OCI-LY1 (cell line): Measurements from ENCODE around the gene EMC8.

Experiments
- H2AFZ ChIP-seq: fragments of 200-600 bp; sonication (generic), shearing (Covaris generic); 2 replicates; pipeline ENCODE4 v1.6.0; 2014; ENCODE audit warnings: antibody characterized with exemption, mild to moderate bottlenecking, low read length
- H3F3A ChIP-seq: fragments of 200-600 bp; sonication (generic), shearing (Covaris generic); 2 replicates; pipeline ENCODE4 v1.6.0; 2014; ENCODE audit warnings: mild to moderate bottlenecking, antibody characterized with exemption, low read length, moderate library complexity; ENCODE audit not compliant: insufficient read depth
- H3K27ac ChIP-seq: fragments of 200-600 bp; sonication (generic); 2 replicates; pipeline ENCODE4 v1.5.1; 2014; ENCODE audit warnings: low read length, mixed run types, mild to moderate bottlenecking, low read depth; ENCODE audit not compliant: poor library complexity, severe bottlenecking
- H3K27me3 ChIP-seq: fragments of 200-600 bp; sonication (generic); 2 replicates; pipeline ENCODE4 v1.6.0; 2014; ENCODE audit warnings: antibody characterized with exemption, mild to moderate bottlenecking, low read length, moderate library complexity; ENCODE audit not compliant: insufficient read depth
- H3K36me3 ChIP-seq: fragments of 200-600 bp; sonication (generic); 2 replicates; pipeline ENCODE4 v1.6.1; 2014; ENCODE audit warnings: mild to moderate bottlenecking, antibody characterized with exemption, low read length, moderate library complexity, mixed read lengths; ENCODE audit not compliant: insufficient read depth
- H3K4me1 ChIP-seq: fragments of 200-600 bp; sonication (generic); 2 replicates; pipeline ENCODE4 v1.5.1; 2014; ENCODE audit warnings: mild to moderate bottlenecking, low read length, moderate library complexity; ENCODE audit not compliant: insufficient read depth, severe bottlenecking
- H3K4me2 ChIP-seq: fragments of 200-600 bp; sonication (generic), shearing (Covaris generic); 2 replicates; pipeline ENCODE4 v1.6.1; 2014; ENCODE audit warnings: low read length
- H3K4me3 ChIP-seq: fragments of 200-600 bp; sonication (generic); 2 replicates; pipeline ENCODE4 v1.5.1; 2014; ENCODE audit warnings: low read length, low read depth, mild to moderate bottlenecking, mixed read lengths; ENCODE audit not compliant: poor library complexity, severe bottlenecking
- H3K79me2 ChIP-seq: fragments of 200-600 bp; shearing (Covaris generic); 2 replicates; pipeline ENCODE4 v1.6.1; 2016; ENCODE audit warnings: mixed run types, low read length, mixed read lengths; ENCODE audit not compliant: insufficient read depth
- H3K9ac ChIP-seq: fragments of 200-600 bp; sonication (generic), shearing (Covaris generic); 2 replicates; pipeline ENCODE4 v1.6.1; 2014; ENCODE audit warnings: mild to moderate bottlenecking, low read length, mixed read lengths
- H3K9me2 ChIP-seq: fragments of 200-600 bp; sonication (generic), shearing (Covaris generic); 2 replicates; pipeline ENCODE4 v1.6.1; 2014; ENCODE audit warnings: low read depth, mild to moderate bottlenecking, low read length, mixed read lengths
- H3K9me3 ChIP-seq: fragments of 200-600 bp; shearing (Covaris generic); 2 replicates; pipeline ENCODE4 v1.6.1; 2014; ENCODE audit warnings: low read length, mixed read lengths
- H4K20me1 ChIP-seq: fragments of 200-600 bp; sonication (generic), shearing (Covaris generic); 2 replicates; pipeline ENCODE4 v1.6.0; 2016; ENCODE audit warnings: mild to moderate bottlenecking, low read length; ENCODE audit not compliant: insufficient read depth
- EZH2 ChIP-seq: fragments of 200-600 bp; sonication (generic), shearing (Covaris generic); IDR thresholded peaks from 2 replicates; pipeline ENCODE4 v1.8.0; 2017; ENCODE audit warnings: borderline replicate concordance, mixed run types, mild to moderate bottlenecking, antibody characterized with exemption, low read length, moderate library complexity, mixed read lengths
- TF ChIP-seq, protein P1 (sequence below): fragments of 200-600 bp; sonication (generic), shearing (Covaris generic); IDR thresholded peaks from 2 replicates; pipeline ENCODE4 v1.5.1; 2017; ENCODE audit warnings: mild to moderate bottlenecking, antibody characterized with exemption, low read length, moderate library complexity, mixed read lengths

Gene EMC8

DNA sequence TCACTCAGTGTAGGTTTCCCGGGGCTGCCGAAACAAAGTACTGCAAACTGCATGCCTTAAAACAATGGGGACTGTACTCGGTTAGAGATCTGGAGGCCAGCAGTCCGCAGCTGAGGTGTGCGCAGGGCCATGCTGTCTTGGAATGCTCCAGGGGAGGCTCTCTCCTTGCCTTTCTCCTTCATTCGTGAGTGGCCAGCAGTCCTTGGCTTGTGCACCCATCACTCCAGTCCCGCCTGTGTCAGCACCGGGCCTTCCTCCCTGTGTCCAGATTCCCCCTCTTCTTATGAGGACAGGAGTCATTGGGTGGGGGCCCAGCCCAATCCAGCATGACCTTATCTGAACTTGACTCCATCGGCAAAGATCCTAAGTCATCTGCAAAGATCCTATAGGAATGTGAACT, 43.5 kb upstream of the EMC8 start:
- Histone ChIP-seq H3K27ac (no peak overlapping the region), H3K36me3 (no peaks in the 10 kb centered on the region), H3K9ac (no peak overlapping the region), H3K4me2 (no peak overlapping the region), H3K9me2 (no peaks in the 10 kb centered on the region), H3F3A (no peaks in the 10 kb centered on the region), H3K4me1 (no peaks in the 10 kb centered on the region), H2AFZ (no peak overlapping the region), H3K9me3 (no peaks in the 10 kb centered on the region), H4K20me1 (no peaks in the 10 kb centered on the region), H3K4me3 (no peak overlapping the region), H3K79me2 (no peaks in the 10 kb centered on the region), H3K27me3 (peaks cover 4% of the 10 kb centered on the region; the same call in 1 of the 2 replicates)
- TF ChIP-seq EZH2: no peak
- TF ChIP-seq, protein P1, sequence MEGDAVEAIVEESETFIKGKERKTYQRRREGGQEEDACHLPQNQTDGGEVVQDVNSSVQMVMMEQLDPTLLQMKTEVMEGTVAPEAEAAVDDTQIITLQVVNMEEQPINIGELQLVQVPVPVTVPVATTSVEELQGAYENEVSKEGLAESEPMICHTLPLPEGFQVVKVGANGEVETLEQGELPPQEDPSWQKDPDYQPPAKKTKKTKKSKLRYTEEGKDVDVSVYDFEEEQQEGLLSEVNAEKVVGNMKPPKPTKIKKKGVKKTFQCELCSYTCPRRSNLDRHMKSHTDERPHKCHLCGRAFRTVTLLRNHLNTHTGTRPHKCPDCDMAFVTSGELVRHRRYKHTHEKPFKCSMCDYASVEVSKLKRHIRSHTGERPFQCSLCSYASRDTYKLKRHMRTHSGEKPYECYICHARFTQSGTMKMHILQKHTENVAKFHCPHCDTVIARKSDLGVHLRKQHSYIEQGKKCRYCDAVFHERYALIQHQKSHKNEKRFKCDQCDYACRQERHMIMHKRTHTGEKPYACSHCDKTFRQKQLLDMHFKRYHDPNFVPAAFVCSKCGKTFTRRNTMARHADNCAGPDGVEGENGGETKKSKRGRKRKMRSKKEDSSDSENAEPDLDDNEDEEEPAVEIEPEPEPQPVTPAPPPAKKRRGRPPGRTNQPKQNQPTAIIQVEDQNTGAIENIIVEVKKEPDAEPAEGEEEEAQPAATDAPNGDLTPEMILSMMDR: no peak

DNA sequence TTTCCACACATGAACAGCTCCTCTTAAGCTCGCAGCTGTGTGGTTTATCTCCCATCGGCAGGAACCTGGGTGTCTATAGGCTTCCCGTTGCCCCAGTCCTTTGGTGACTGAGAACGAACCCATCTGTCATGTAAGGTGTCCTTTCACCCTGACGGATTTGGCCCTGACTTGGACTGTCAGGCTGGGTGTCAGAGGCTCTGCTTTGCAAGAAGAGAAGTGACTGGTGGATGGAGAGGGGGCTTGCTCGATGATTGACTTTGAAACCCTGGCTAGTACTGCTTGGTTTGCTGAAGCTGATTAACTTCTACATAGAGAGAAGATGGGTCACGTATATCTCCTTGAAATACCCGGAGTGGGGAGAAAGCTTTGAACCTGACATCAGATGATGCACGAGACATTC, 43.1 kb upstream of the EMC8 start:
- no peaks in the 10 kb centered on the region for H3K9me2 ChIP-seq
- no peak overlapping the region for H3K9ac ChIP-seq
- H3K4me1 ChIP-seq: no peaks in the 10 kb centered on the region
- no peak overlapping the region for H3K27ac ChIP-seq
- H3K27me3 ChIP-seq: peaks cover 4% of the 10 kb centered on the region; the same call in 1 of the 2 replicates
- H4K20me1 ChIP-seq: no peaks in the 10 kb centered on the region
- H3K4me3 ChIP-seq: no peak overlapping the region
- TF ChIP-seq EZH2: no peak
- TF ChIP-seq, protein P1: no peak
- H3K4me2 ChIP-seq: no peak overlapping the region
- no peaks in the 10 kb centered on the region for H3F3A ChIP-seq
- no peaks in the 10 kb centered on the region for H3K36me3 ChIP-seq
- H3K9me3 ChIP-seq: no peaks in the 10 kb centered on the region
- no peaks in the 10 kb centered on the region for H3K79me2 ChIP-seq
- no peak overlapping the region for H2AFZ ChIP-seq

DNA sequence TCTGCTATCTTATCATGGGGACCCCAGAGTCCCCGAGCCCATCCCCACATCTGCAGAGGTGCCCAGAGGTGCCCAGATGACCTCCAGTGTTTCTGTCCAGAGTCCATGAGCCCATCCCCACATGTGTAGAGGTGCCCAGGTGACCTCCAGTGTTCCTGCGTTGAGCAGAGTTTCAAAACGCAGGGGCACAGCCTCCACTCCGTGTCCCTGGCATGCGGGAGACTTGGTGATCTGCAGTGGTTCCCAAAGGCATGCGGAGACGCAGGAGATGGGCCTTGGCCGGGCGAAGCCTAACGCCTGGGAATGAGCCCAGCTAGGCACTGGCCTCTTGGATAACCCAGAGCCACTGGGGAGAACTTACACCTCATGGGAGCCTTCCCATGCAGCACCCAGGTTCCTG, 41.5 kb upstream of the EMC8 start:
- H3K4me3 ChIP-seq: no peak overlapping the region
- H3K9ac ChIP-seq: no peak overlapping the region
- H3K79me2 ChIP-seq: no peaks in the 10 kb centered on the region
- no peaks in the 10 kb centered on the region for H3K9me3 ChIP-seq
- no peak overlapping the region for H3K27ac ChIP-seq
- H3K9me2 ChIP-seq: no peaks in the 10 kb centered on the region
- H2AFZ ChIP-seq: no peak overlapping the region
- no peaks in the 10 kb centered on the region for H4K20me1 ChIP-seq
- H3K27me3 ChIP-seq: peaks cover 4% of the 10 kb centered on the region; the same call in 1 of the 2 replicates
- H3K36me3 ChIP-seq: no peaks in the 10 kb centered on the region
- TF ChIP-seq, protein P1: no peak
- TF ChIP-seq EZH2: no peak
- H3F3A ChIP-seq: no peaks in the 10 kb centered on the region
- H3K4me2 ChIP-seq: no peak overlapping the region
- H3K4me1 ChIP-seq: no peaks in the 10 kb centered on the region
